LHCN-M2 (cell line): ENCODE results near the gene PIP5K1B. TPM values are rescaled to one million over a fixed set of nuclear protein-coding genes. Genes with fewer than 3 reads are reported as not detected.
"Not testable (repeated sequence)": the region's sequence is repeated elsewhere in the genome, so short reads cannot be mapped to it uniquely, and the experiment has no call there.

ENCODE experiments used
- DNase-seq: peaks from one replicate; pipeline ENCODE4 v3.0.0-alpha.2; 2012; ENCODE audit warnings: low read depth
- polyA plus RNA-seq: library from polyadenylated mRNA; unstranded; fragments of >200 nt; gene quantifications from one replicate; pipeline ENCODE4 v1.2.1, GENCODE V29; 2012; ENCODE audit warnings: missing spikeins
- total RNA-seq: library from RNA; depleted of rRNA; stranded (reverse); fragments of >200 nt; gene quantifications from 2 replicates; pipeline ENCODE4 v1.2.3, GENCODE V29; 2014; rRNA removed

Gene PIP5K1B, protein sequence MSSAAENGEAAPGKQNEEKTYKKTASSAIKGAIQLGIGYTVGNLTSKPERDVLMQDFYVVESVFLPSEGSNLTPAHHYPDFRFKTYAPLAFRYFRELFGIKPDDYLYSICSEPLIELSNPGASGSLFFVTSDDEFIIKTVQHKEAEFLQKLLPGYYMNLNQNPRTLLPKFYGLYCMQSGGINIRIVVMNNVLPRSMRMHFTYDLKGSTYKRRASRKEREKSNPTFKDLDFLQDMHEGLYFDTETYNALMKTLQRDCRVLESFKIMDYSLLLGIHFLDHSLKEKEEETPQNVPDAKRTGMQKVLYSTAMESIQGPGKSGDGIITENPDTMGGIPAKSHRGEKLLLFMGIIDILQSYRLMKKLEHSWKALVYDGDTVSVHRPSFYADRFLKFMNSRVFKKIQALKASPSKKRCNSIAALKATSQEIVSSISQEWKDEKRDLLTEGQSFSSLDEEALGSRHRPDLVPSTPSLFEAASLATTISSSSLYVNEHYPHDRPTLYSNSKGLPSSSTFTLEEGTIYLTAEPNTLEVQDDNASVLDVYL
- total RNA-seq, result not detected in 2 replicates
- polyA plus RNA-seq, result not detected

GRCh38 chr9:68704814-68705530 lies at the start of gene PIP5K1B:
PIP5K1B (plus strand) TSS chr9:68705240; CDS start chr9:68822615, 117,375 bp downstream.
- peak; percentile 12 for DNase-seq

DNA sequence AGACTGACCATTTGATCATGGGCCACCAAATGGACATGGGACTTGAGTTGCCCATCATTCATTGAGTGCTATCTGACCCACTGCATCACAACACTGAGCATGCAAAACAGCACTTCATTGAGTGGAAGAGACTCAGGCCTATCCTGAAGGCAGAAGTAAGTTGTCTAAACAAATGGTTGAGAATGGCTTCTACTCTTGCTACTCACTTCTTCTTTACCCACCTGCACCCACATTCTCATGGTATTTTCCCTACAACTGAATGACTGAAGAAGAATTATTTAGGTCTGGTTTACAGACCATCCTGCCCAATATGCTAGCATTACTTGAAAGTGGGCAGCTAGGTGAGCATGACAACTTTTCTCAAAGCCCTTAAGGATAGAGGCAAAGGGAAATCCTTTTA lies 41.0 kb upstream of the PIP5K1B start:
- no peak for DNase-seq

DNA sequence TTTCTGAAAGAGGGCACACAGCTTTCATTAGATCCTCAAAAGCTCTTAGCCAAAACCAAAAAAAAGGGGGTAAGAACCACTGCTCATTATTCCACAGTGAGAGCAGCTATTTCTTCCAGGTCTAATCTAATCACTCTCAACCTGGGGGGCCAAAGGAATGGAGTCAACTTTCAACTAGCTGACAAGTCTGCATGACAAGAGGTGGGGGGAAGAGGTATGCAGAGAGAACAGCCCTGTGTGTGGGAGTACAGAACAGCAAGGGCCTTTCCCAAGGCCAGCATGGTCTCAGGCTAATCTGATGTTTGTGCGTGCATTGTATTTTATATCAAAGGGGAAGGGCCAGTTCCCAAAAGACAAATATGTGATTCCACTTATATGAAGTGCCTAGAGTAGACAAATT lies 36.9 kb upstream of the PIP5K1B start:
- DNase-seq, result no peak

GRCh38 chr9:68669218-68669617 lies 35.8 kb upstream of the PIP5K1B start:
- DNase-seq, result no peak

- DNase-seq, result no peak
Observed at GRCh38 chr9:68672215-68672614, 32.8 kb upstream of the PIP5K1B start.

DNA sequence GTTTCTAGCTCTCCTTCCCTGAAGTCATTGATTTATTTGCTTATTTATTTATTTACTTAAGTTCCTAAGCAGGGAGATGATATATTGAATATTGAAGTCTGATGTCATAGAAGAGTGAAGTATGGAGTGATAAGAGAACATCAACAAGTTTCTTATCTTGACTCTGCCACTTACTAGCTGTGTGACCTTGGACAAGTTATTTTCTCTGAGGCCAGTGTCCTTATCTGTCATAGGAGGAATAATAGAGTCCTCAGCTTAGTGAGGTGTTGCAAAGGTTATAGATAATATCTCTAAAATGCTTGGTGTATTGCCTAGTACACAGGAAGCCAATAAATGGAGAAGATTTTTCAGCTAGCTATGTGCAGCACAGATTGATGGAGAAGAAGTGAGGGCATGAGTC lies 32.4 kb upstream of the PIP5K1B start:
- no peak for DNase-seq

GRCh38 chr9:68678430-68678829 lies 26.6 kb upstream of the PIP5K1B start:
- no peak for DNase-seq

- DNase-seq, result no peak
Observed at GRCh38 chr9:68683433-68683832, 21.6 kb upstream of the PIP5K1B start.

- no peak for DNase-seq
Observed at GRCh38 chr9:68685213-68685612, 19.8 kb upstream of the PIP5K1B start.

- peak; percentile 8 for DNase-seq
Observed at GRCh38 chr9:68685770-68686169, 19.3 kb upstream of the PIP5K1B start.

DNA sequence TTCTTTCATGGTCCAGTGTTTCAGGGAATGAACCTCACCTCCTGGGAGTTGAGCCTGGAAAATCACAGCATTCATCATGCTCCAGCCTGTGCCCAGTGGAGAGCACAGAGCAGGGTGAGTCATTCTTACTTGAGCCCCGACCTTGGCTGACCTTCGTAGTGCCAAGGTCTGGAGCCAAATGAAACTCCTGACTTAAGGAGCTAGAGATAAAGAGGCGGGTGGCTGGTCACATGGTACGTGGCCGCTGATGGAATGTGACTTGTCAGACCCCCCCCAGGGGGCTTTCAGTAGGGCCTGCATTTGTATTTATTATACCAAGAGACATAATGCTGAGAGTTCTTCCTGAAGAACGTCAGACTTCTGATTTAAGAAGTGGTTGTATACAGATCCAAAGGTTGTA lies 15.0 kb upstream of the PIP5K1B start:
- peak; percentile 13 for DNase-seq

DNA sequence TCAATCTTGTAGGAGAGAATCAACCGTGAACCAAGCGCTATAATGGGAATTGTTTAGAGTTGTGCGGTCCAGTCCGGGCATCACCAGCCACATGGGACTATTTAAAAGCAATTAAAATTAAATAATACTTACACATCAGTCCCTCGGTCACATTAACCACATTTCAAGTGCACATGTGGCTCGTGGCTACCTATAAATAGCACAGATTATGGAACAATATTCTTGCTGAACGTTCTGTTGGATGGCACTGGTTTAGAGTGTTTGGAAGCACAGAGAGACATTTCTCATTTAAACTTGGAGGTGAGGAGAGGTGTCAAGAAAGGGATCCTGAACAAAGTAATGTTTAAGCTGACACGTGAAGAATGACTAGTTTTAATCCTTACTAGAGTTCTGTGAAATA lies 12.5 kb upstream of the PIP5K1B start:
- DNase-seq, result no peak

- DNase-seq, result no peak
Observed at GRCh38 chr9:68694125-68694524, 10.9 kb upstream of the PIP5K1B start.

DNA sequence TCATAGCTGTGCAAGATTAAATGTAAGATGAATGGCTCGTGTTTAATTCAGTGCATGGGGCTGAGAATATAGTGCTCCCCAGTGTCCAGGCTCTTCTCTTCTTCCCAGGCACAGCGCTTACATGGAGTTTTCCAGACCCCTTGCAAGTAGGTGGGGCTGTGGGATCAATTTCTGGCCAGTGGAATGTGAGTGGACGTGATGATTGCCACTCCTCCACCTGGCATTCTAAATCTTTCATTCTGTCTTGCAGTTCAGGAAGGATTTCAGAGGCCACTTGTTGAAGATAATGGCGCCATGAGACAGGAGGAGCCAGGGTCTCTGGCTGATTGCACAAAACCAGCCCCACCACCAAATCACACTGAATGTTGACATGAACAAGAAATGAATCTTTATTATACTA lies 7.2 kb upstream of the PIP5K1B start:
- no peak for DNase-seq

DNA sequence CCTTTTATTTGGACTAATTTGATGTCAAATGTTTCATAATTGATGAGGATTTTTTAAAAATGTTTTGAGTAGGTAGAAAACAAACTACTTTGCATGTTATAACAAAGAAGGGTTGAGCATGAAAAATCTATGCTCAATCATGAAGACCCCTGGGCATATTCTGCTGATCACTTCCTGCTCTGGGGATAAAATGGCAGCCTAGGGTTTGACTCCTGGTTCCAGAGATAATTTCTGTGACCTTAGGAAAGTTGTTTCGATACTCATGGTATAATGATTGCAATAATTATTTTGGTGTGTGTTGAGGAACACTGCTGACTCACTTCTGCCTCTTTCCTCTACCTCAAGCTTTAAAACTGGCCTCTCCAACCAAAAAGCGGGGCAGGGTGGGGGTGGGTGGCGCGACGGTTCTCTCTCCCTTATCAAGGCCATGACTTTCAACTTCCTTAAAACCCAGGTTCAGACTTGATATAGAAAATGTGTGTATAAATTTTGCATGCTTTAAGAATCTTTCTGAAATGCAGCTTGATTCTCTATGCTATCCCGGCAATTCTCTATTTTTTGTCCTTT lies 6.0 kb upstream of the PIP5K1B start:
- DNase-seq, result no peak

DNA sequence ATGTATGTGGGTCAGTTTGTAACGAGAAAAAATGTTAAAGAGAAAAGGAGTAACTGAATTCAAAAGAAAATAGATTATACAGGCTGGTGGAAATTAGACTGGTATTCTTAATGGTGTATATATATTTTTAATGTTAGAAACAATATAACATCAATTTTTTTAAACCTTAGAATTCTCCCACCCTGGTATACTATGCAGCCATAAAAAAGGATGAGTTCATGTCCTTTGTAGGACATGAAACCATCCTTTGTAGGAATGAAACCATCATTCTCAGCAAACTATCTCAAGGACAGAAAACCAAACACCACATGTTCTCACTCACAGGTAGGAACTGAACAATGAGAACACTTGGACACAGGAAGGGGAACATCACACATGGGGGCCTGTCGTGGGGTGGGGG lies 5.4 kb upstream of the PIP5K1B start:
- not testable (repeated sequence) for DNase-seq

DNA sequence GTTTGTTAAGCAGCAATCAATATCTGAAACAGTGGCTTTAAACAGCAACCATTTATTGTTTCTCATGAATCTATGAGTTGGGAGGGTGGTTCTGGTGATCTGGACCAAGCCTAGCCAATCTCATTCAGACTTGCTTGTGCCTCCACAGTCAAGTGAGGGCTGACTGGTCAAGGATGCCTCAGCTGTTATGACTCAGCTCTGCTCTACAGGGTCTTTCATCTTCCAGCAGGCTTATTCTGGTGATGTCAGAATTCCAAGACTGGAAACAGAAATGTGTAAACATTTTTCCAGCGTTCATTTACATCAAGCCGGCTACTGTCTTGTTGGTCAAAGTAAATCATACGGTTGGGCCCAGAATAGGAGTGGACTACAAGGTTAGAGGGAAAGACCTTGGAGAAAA lies 2.5 kb upstream of the PIP5K1B start:
- no peak for DNase-seq

- DNase-seq, result no peak
Observed at GRCh38 chr9:68703672-68704071, 1.4 kb upstream of the PIP5K1B start.

- DNase-seq, result no peak
Observed at GRCh38 chr9:68704498-68704813, 584 bp upstream of the PIP5K1B start.

- no peak for DNase-seq
Observed at GRCh38 chr9:68705531-68706362, 707 bp downstream of the PIP5K1B start.

GRCh38 chr9:68706363-68707201 lies 1.5 kb downstream of the PIP5K1B start:
- no peak for DNase-seq
